PC-9 (cell line): ENCODE results near the gene LRRTM4.

ENCODE experiments used
- EZH2 ChIP-seq: fragments of 200-600 bp; sonication (generic); IDR thresholded peaks from 2 replicates; pipeline ENCODE4 v1.8.0; 2017; ENCODE audit warnings: antibody characterized with exemption, low read depth
- TF ChIP-seq, protein P1 (sequence below): fragments of 200-600 bp; sonication (generic); conservative IDR thresholded peaks from 2 replicates; pipeline ENCODE4 v1.6.1; 2017; ENCODE audit warnings: mixed run types, antibody characterized with exemption, mild to moderate bottlenecking, moderate library complexity

DNA sequence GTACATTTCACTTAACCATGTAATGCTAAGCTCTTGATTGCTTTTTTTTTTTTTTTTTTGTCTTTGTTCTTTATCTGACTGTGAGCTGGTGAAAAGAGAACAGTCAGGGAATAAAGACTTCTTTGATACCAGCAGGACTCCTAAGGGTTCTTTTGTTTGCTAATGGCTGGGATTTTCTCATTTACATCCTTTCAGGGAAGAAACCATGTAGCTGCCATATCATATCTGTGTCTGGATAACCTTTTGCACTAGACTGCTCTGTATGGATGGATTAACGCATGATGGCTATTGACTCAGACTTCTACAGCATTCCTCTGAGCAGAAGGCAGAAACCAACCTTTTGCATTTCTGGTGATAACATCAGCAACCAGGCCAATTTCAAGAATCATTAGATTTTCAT lies 504.0 kb downstream of the LRRTM4 start:
- TF ChIP-seq, protein P1, sequence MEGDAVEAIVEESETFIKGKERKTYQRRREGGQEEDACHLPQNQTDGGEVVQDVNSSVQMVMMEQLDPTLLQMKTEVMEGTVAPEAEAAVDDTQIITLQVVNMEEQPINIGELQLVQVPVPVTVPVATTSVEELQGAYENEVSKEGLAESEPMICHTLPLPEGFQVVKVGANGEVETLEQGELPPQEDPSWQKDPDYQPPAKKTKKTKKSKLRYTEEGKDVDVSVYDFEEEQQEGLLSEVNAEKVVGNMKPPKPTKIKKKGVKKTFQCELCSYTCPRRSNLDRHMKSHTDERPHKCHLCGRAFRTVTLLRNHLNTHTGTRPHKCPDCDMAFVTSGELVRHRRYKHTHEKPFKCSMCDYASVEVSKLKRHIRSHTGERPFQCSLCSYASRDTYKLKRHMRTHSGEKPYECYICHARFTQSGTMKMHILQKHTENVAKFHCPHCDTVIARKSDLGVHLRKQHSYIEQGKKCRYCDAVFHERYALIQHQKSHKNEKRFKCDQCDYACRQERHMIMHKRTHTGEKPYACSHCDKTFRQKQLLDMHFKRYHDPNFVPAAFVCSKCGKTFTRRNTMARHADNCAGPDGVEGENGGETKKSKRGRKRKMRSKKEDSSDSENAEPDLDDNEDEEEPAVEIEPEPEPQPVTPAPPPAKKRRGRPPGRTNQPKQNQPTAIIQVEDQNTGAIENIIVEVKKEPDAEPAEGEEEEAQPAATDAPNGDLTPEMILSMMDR: no peak
- no peak for TF ChIP-seq EZH2
